NCI-H2107 treated with DMSO at 0.1 percent for 48 hours (cell line): Measurements from ENCODE around the gene DPP8.
"Not testable (repeated sequence)": the region's sequence is repeated elsewhere in the genome, so short reads cannot be mapped to it uniquely, and the experiment has no call there.

Source experiments
- DNase-seq: peaks from one replicate; lab custom pipeline; 2025; ENCODE audit not compliant: unreplicated experiment; lab: John Stamatoyannopoulos, UW

The DPP8 gene

GRCh38 chr15:65516997-65517865, at the start of gene DPP8:
TSS of gene DPP8 (minus strand) at chr15:65517689. CDS start at chr15:65512553, 5,136 bp downstream.
- DNase-seq, result peak; percentile 42

- no peak for DNase-seq
Observed at GRCh38 chr15:65561934-65562333, 44.4 kb upstream of the DPP8 start.

- no peak for DNase-seq
Observed at GRCh38 chr15:65559941-65560340, 42.5 kb upstream of the DPP8 start.

- DNase-seq, result no peak
Observed at GRCh38 chr15:65558997-65559760, 41.7 kb upstream of the DPP8 start.

GRCh38 chr15:65558336-65558735, 40.8 kb upstream of the DPP8 start:
- no peak for DNase-seq

GRCh38 chr15:65556622-65557021, 39.1 kb upstream of the DPP8 start:
- DNase-seq, result no peak

GRCh38 chr15:65553691-65554090, 36.2 kb upstream of the DPP8 start:
- no peak for DNase-seq

GRCh38 chr15:65552851-65553250, 35.4 kb upstream of the DPP8 start:
- not testable (repeated sequence) for DNase-seq

GRCh38 chr15:65551183-65551582, 33.7 kb upstream of the DPP8 start:
- DNase-seq, result no peak

GRCh38 chr15:65550681-65551098, 33.2 kb upstream of the DPP8 start:
- DNase-seq, result no peak

GRCh38 chr15:65549288-65549687, 31.8 kb upstream of the DPP8 start:
- DNase-seq, result not testable (repeated sequence)

- no peak for DNase-seq
Observed at GRCh38 chr15:65547841-65548240, 30.4 kb upstream of the DPP8 start.

GRCh38 chr15:65541231-65541820, 23.8 kb upstream of the DPP8 start:
- no peak for DNase-seq

- no peak for DNase-seq
Observed at GRCh38 chr15:65540314-65540713, 22.8 kb upstream of the DPP8 start.

GRCh38 chr15:65535192-65535591, 17.7 kb upstream of the DPP8 start:
- DNase-seq, result no peak

GRCh38 chr15:65533057-65533756, 15.7 kb upstream of the DPP8 start:
- DNase-seq, result no peak

GRCh38 chr15:65532738-65533051, 15.2 kb upstream of the DPP8 start:
- no peak for DNase-seq

GRCh38 chr15:65530318-65531111, 13.0 kb upstream of the DPP8 start, which contains the start of gene HACD3:
TSS of gene HACD3 (plus strand) at chr15:65530463. CDS start at chr15:65530632, 169 bp downstream.
- peak; percentile 63 for DNase-seq

- DNase-seq, result no peak
Observed at GRCh38 chr15:65529762-65530317, 12.4 kb upstream of the DPP8 start.

- DNase-seq, result no peak
Observed at GRCh38 chr15:65528461-65529060, 11.1 kb upstream of the DPP8 start.
